PFSK-1 (cell line): ENCODE measurements around the gene RILP.

Experiments
- POLR2AphosphoS5 ChIP-seq: IDR thresholded peaks from 2 replicates; pipeline ENCODE4 v1.6.1; 2012; ENCODE audit warnings: low read depth, mild to moderate bottlenecking, control low read depth, low read length, moderate library complexity
- SIN3A ChIP-seq: IDR thresholded peaks from 2 replicates; pipeline ENCODE4 v1.6.1; 2012; ENCODE audit warnings: mild to moderate bottlenecking, low read length, moderate library complexity, borderline replicate concordance; ENCODE audit not compliant: insufficient read depth
- TAF1 ChIP-seq: IDR thresholded peaks from 2 replicates; pipeline ENCODE4 v1.6.1; 2012; ENCODE audit warnings: low read length, control low read depth, borderline replicate concordance; ENCODE audit not compliant: insufficient read depth
- TF ChIP-seq, protein P1 (sequence below), 2 experiments: IDR thresholded peaks; 2 replicates each; pipeline versions ENCODE4 v1.6.1 to v1.8.0; 2011 to 2012; ENCODE audit warnings: low read depth in 2 of 2, low read length in 2 of 2, control low read depth in 1 of 2, inconsistent platforms in 1 of 2, mild to moderate bottlenecking in 1 of 2, moderate library complexity in 1 of 2; ENCODE audit not compliant: insufficient read depth in 1 of 2

- TF ChIP-seq POLR2AphosphoS5 (no peak), SIN3A (no peak), TAF1 (no peak)
- TF ChIP-seq, protein P1, sequence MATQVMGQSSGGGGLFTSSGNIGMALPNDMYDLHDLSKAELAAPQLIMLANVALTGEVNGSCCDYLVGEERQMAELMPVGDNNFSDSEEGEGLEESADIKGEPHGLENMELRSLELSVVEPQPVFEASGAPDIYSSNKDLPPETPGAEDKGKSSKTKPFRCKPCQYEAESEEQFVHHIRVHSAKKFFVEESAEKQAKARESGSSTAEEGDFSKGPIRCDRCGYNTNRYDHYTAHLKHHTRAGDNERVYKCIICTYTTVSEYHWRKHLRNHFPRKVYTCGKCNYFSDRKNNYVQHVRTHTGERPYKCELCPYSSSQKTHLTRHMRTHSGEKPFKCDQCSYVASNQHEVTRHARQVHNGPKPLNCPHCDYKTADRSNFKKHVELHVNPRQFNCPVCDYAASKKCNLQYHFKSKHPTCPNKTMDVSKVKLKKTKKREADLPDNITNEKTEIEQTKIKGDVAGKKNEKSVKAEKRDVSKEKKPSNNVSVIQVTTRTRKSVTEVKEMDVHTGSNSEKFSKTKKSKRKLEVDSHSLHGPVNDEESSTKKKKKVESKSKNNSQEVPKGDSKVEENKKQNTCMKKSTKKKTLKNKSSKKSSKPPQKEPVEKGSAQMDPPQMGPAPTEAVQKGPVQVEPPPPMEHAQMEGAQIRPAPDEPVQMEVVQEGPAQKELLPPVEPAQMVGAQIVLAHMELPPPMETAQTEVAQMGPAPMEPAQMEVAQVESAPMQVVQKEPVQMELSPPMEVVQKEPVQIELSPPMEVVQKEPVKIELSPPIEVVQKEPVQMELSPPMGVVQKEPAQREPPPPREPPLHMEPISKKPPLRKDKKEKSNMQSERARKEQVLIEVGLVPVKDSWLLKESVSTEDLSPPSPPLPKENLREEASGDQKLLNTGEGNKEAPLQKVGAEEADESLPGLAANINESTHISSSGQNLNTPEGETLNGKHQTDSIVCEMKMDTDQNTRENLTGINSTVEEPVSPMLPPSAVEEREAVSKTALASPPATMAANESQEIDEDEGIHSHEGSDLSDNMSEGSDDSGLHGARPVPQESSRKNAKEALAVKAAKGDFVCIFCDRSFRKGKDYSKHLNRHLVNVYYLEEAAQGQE (IDR thresholded peaks at IDR 0.05; ENCODE audit: insufficient read depth in 1 of 2, low read depth in 2 of 2, low read length in 2 of 2) = no peak
Observed at GRCh38 chr17:1629504-1630310, 20.0 kb downstream of the RILP start.
